H1 (cell line): Measurements from ENCODE around the gene GRXCR2. TPM values are rescaled to one million over a fixed set of nuclear protein-coding genes. Genes with fewer than 3 reads are reported as not detected.

ENCODE experiments used
- CBX8 ChIP-seq: fragments of 300-800, 300-1000 bp; sonication (generic); IDR thresholded peaks from 2 replicates; pipeline ENCODE4 v1.7.1; 2016; ENCODE audit warnings: low read depth, low read length, borderline replicate concordance
- KDM5A ChIP-seq: fragments of 200-600 bp; IDR thresholded peaks from 2 replicates; pipeline ENCODE4 v1.7.1; 2012; ENCODE audit warnings: mild to moderate bottlenecking, low read length, inconsistent platforms, mixed read lengths
- polyA plus RNA-seq, 7 experiments: library from polyadenylated mRNA; depleted of rRNA in 3 of 7; stranded (reverse) in 5 of 7; unstranded in 2 of 7; fragments of >200 nt in 5 of 7; fragments of 200-250 nt in 2 of 7; gene quantifications; 1 replicate in 5 of 7; 2 replicates in 1 of 7; 4 replicates in 1 of 7; pipeline versions ENCODE4 v1.2.1 to v1.2.3, GENCODE V29; 2011 to 2013; ENCODE audit warnings: missing spikeins in 2 of 7, mixed read lengths in 2 of 7
- total RNA-seq: library from RNA; stranded (reverse); fragmentation: NEBNext Ultra II Directional; extraction: Animal tissue kit (Norgen Biotek cat#: 25700); gene quantifications from 2 replicates; pipeline ENCODE4 v1.2.1, GENCODE V29; 2021
- TF ChIP-seq, protein P1 (sequence below), 3 experiments: IDR thresholded peaks; 1 replicate in 2 of 3; 2 replicates in 1 of 3; pipeline versions ENCODE4 v1.5.1 to v1.6.1; 2011; ENCODE audit warnings: low read length in 3 of 3, mild to moderate bottlenecking in 3 of 3, inconsistent platforms in 2 of 3, low read depth in 1 of 3, moderate library complexity in 1 of 3; ENCODE audit not compliant: insufficient read depth in 1 of 3; ENCODE audit errors: control extremely low read depth in 1 of 3

The GRXCR2 gene
- total and polyA plus RNA-seq, 2 of the 8 experiments (the other 6 are each of a cell fraction or from before 2014, with no cell fraction given), result not detected

DNA sequence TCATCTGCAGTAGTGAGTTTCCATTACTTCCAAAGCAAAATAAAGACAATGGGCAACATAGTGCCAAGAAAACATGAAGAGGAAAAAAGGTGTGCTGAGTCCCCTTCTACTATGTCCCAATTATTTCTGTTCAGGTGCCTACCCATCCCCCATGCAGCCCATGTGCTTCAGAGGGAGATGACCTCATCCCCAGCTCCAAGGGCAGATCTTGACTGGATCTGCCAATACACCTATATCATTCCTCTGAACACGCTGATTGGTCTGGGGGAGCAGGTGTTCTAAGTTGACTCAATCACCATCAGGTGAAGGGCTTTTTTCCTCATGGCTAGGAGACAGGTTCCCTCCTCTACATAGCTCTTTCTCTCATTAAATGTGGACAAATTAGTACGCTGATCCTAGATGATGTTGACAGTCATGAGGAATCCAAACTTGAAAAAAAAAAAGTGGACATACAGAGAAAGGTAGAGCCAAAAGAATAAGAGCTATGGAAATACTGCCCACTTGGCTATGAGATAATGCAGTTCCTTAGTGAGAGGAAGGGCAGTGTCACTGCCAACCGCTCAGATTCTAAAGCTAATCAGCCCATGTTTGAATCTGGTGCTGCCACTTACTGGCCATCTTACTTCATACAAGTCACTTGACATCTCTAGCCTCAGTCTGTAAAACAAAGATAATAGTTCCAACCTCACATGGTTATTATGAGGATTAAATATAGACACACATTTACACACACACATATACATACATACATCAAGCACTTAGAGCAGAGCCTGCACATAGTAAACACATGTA, 60.8 kb downstream of the GRXCR2 start (continued):
- TF ChIP-seq, protein P1, sequence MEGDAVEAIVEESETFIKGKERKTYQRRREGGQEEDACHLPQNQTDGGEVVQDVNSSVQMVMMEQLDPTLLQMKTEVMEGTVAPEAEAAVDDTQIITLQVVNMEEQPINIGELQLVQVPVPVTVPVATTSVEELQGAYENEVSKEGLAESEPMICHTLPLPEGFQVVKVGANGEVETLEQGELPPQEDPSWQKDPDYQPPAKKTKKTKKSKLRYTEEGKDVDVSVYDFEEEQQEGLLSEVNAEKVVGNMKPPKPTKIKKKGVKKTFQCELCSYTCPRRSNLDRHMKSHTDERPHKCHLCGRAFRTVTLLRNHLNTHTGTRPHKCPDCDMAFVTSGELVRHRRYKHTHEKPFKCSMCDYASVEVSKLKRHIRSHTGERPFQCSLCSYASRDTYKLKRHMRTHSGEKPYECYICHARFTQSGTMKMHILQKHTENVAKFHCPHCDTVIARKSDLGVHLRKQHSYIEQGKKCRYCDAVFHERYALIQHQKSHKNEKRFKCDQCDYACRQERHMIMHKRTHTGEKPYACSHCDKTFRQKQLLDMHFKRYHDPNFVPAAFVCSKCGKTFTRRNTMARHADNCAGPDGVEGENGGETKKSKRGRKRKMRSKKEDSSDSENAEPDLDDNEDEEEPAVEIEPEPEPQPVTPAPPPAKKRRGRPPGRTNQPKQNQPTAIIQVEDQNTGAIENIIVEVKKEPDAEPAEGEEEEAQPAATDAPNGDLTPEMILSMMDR (IDR thresholded peaks at IDR 0.05; ENCODE audit: control extremely low read depth in 1 of 3, insufficient read depth in 1 of 3, low read depth in 1 of 3, low read length in 3 of 3), result peak in 2 of 3 experiments; percentile 47 to 48; a peak in 3 of 4 replicates
- TF ChIP-seq CBX8 (no peak), KDM5A (no peak)

Other genes with a start within 250 kb of the GRXCR2 start
- gene PRELID2, start 37.7 kb downstream of the GRXCR2 start, total RNA-seq, result 7.5 and 7.8 TPM in 2 replicates
- gene PRELID2, start 37.7 kb downstream of the GRXCR2 start, polyA plus RNA-seq (2011; rRNA removed), result 2.1 and 2.2 TPM in 2 replicates
- 0.65 and 0.95 TPM in 2 replicates for gene SH3RF2, start 63.6 kb upstream of the GRXCR2 start, total RNA-seq
- gene SH3RF2, start 63.6 kb upstream of the GRXCR2 start, polyA plus RNA-seq (2011; rRNA removed), result 0.80 and 1.0 TPM in 2 replicates
- 0.92 TPM in 1 of 2 replicates, not detected in the other for gene PLAC8L1, start 232.6 kb upstream of the GRXCR2 start, total RNA-seq
- gene PLAC8L1, start 232.6 kb upstream of the GRXCR2 start, polyA plus RNA-seq (2011; rRNA removed), result 0.42 and 0.99 TPM in 2 replicates